IPS-15b (cell line): ENCODE measurements around the gene PPP1R17.

ENCODE experiments used
- H3K27me3 ChIP-seq: one replicate; pipeline ENCODE4 v1.6.1; 2013; ENCODE audit warnings: low read length; ENCODE audit not compliant: control insufficient read depth, insufficient read depth
- H3K36me3 ChIP-seq: one replicate; pipeline ENCODE4 v1.6.1; 2013; ENCODE audit warnings: low read length; ENCODE audit not compliant: control insufficient read depth, insufficient read depth
- H3K4me1 ChIP-seq: one replicate; pipeline ENCODE4 v1.6.1; 2013; ENCODE audit warnings: mild to moderate bottlenecking, low read length; ENCODE audit not compliant: control insufficient read depth, insufficient read depth
- H3K4me3 ChIP-seq: one replicate; pipeline ENCODE4 v1.5.1; 2013; ENCODE audit warnings: low read depth, low read length
- H3K9ac ChIP-seq: one replicate; pipeline ENCODE4 v1.6.1; 2013; ENCODE audit warnings: low read depth, mild to moderate bottlenecking, low read length
- H3K9me3 ChIP-seq: one replicate; pipeline ENCODE4 v1.6.1; 2013; ENCODE audit warnings: mild to moderate bottlenecking, low read length; ENCODE audit not compliant: control insufficient read depth, insufficient read depth

Gene PPP1R17

DNA sequence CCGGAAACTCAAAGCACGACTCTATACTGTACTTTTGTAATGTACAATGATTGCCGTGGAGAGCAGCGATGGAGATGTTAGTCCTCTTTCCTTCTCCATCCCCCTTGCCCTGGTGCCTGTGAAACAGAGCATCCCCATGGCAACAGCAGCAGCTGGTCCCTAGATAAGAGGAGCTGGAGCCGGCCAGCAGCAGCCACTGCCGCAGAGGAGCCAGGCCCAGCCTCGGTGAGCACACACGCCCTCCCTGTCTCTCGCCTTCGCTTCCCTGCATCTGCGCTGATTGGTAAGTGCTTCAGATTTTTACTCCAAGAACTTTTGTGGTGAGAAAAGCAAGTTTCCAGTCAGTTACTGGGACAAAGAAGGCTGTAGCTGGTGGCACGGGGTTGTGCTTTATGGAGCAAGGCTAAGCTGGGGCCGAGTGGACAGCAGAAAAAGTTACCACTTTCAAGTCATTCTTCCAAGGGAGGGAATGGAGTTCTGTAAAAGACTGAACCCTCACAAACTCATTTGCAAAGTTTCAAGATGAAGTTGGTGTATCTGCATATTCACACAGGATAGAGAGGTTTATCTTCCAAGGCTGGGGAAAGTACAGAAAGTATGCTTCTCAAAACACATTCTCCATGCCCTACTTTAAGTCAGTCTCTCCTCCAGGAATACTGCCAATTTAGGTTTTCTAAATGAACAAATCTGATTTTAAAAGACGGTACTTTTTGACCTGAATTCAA is at the start of gene PPP1R17:
TSS of gene PPP1R17 (plus strand) at position 192 of the 725 bp plus-strand sequence. CDS start 5,227 bp downstream, outside the sequence.
- no peaks in the 10 kb centered on the region for H3K27me3 ChIP-seq

DNA sequence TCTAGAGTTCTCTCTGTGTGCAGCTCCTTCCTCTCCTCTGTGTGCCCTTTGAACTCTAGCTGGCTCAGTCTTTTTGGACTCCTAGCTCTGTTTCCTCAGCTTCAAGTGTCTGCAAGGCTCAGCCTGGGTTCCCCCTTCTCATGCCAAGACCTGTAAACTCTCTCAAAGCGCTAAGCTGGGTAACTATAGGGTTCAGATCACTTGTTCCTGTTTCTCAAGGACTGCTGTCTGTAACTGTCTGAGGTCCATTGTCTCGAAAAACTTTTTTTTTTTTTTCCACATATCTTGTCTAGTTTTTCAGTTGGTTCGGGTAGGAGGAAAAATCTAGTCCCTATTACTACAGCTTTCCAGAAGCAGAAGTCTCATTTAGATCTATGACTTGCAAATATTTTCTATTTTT is 46.6 kb upstream of the PPP1R17 start:
- no peaks in the 10 kb centered on the region for H3K36me3 ChIP-seq
- no peak overlapping the region for H3K9ac ChIP-seq
- H3K4me1 ChIP-seq = no peaks in the 10 kb centered on the region
- no peak overlapping the region for H3K4me3 ChIP-seq
- H3K9me3 ChIP-seq = no peaks in the 10 kb centered on the region
- no peaks in the 10 kb centered on the region for H3K27me3 ChIP-seq

More for the DNA sequence above, at the start of gene PPP1R17:
- Histone ChIP-seq H3K9me3 (no peaks in the 10 kb centered on the region), H3K4me3 (peak within 1 kb of the TSS; percentile 3), H3K36me3 (no peaks in the 10 kb centered on the region), H3K4me1 (peaks cover 28% of the 10 kb centered on the region), H3K9ac (no peak within 1 kb of the TSS)

DNA sequence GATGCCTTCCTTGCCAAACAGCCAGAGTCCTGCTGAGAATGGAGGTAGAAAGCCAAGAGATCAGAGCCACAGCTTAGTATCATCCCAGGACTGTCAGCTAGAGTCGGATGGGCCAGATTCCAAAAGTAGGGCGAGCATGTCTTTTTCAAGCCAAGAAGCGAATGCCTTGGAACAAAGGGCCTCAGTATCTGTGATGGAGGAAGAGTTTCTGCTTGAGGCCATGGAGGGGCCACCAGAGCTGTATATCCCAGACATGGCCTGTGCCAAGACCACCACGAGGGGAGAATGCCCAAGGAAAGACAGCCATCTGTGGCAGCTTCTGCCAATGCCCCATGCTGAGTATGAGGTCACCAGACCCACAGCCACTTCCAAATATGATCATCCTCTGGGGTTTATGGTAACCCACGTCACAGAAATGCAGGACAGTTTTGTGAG is 44.3 kb upstream of the PPP1R17 start:
- Histone ChIP-seq H3K27me3 (no peaks in the 10 kb centered on the region), H3K4me3 (no peak overlapping the region), H3K9ac (no peak overlapping the region), H3K36me3 (no peaks in the 10 kb centered on the region), H3K4me1 (peaks cover 9% of the 10 kb centered on the region), H3K9me3 (no peaks in the 10 kb centered on the region)

DNA sequence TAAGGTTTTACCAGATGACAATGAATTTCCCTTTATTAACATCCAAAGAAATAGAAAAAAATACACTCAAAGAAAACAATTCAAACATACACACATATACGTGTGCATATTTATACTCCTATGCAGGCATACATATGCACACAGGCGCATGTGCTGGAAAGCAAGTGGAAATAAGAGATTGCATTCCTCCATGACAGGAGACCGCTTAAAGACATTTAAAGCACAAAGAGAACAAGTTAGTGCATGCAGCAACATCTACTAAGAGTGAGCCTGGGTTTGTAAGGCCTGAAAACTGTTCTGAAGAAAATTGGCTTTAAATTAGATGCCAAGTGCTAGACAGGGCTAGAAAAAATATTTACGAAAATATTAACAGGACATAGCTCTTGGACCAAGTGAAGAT is 40.1 kb upstream of the PPP1R17 start:
- Histone ChIP-seq H3K9me3 (no peaks in the 10 kb centered on the region), H3K4me3 (no peak overlapping the region), H3K27me3 (no peaks in the 10 kb centered on the region), H3K9ac (no peak overlapping the region), H3K4me1 (peaks cover 27% of the 10 kb centered on the region), H3K36me3 (no peaks in the 10 kb centered on the region)

DNA sequence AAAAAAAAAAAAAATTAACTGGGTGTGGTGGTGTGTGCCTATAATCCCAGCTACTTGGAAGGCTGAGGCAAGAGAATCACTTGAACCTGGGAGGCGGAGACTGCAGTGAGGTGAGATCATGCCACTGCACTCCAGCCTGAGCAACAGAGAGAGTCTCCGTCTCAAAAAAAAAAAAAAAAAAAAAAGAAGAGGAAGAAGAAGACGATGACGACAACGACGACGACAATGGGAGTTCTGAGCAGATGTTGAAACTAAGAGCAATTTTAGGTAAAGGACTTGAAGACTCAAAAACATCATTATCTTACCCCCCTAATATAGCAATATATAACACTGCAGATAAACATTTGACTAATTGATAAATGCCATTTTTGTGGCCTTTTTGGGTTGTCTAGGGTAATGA is 39.5 kb upstream of the PPP1R17 start:
- Histone ChIP-seq H3K4me3 (no peak overlapping the region), H3K4me1 (peaks cover 27% of the 10 kb centered on the region), H3K9ac (no peak overlapping the region), H3K36me3 (no peaks in the 10 kb centered on the region), H3K9me3 (no peaks in the 10 kb centered on the region), H3K27me3 (no peaks in the 10 kb centered on the region)

DNA sequence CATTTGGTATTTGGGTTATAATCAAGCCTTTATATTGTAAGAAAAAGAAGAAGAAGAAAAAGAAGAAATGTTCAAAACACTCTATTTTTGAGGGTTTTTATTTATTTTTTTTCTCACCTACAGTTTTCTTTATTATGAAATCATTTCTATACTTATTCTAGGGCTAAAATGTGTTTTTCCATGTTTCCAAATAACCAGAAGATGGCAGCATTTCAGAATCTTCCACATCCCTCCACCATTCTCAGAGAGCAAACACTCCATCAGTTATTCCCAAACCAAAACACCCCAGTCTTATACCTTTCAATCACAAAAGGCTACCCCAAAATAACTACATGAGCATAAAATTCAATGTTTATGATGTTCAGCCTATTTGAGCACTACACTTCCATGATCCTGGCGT is 38.7 kb upstream of the PPP1R17 start:
- Histone ChIP-seq H3K36me3 (no peaks in the 10 kb centered on the region), H3K27me3 (no peaks in the 10 kb centered on the region), H3K9ac (no peak overlapping the region), H3K4me1 (peaks cover 27% of the 10 kb centered on the region), H3K4me3 (no peak overlapping the region), H3K9me3 (no peaks in the 10 kb centered on the region)

DNA sequence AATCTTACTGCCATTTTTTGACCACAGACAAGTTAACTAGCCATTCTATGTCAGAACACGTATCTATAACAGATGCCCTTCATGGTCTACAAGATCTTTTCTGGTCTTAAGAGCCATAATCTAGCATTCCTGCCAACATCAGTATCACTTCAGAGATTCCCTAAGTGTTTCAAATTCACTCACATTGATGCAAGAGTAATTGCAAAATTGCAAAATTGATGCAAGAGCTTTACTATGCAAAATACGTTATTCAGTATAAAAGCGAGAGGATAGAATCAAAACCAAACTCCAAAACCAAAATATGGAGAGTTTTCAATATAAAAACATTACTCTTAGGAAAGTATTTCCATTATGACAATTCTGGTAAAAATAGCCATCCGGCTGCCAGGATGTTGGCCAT is 38.1 kb upstream of the PPP1R17 start:
- Histone ChIP-seq H3K4me3 (no peak overlapping the region), H3K4me1 (peaks cover 27% of the 10 kb centered on the region), H3K27me3 (no peaks in the 10 kb centered on the region), H3K9me3 (no peaks in the 10 kb centered on the region), H3K36me3 (no peaks in the 10 kb centered on the region), H3K9ac (no peak overlapping the region)

DNA sequence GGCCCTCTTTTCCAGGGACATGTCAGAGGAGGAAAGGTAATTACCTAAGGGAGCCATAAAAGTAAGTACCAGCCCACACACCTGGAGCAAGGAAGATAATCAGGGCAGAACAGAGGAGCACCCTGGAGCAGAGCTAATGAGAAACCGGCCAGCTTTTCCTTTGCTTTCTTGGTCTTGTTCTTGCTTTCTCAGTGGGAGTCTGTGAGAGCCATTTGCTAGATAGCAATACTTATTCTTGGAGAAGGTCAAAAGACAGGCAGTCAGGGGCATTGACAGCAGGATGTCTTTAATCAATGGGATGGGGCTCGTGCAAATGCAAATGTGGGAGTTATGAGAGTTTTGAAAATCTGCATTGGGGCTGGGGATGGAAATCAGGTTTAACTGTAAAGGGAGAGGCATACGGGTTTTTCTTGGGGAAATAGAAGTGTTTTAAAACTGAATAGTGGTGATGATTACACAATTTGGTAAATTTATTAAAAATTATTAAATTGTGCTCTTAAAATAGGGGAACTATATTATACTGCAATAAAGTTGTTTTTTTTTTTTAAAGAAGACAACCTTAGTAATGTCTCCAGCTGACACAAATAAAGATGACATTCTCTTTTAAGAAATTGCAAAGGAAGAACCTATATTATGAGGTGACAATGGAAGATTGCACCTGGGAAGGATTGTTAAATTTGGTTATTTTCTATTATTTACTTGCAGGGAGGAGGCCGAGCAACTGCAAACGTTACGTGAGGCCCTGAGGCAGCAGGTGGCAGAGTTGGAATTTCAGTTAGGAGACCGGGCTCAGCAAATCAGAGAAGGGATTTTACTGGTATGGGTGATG is 35.6 kb upstream of the PPP1R17 start:
- H3K36me3 ChIP-seq = no peaks in the 10 kb centered on the region
- no peaks in the 10 kb centered on the region for H3K27me3 ChIP-seq
- H3K9me3 ChIP-seq = no peaks in the 10 kb centered on the region
- H3K9ac ChIP-seq = no peak overlapping the region
- H3K4me1 ChIP-seq = peaks cover 22% of the 10 kb centered on the region
- H3K4me3 ChIP-seq = no peak overlapping the region

DNA sequence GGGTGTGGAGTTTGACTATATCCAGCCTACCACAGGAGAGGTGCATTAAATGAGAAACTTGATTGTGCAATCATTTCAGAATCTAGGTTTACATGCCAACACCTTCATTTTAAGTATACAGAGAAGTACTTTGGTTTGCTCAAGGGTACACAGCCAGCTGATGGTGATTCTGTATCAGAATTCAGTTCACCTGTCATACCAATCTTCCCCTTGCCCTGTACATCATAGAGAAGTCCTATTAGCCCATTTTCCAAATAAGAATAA is 35.0 kb upstream of the PPP1R17 start:
- no peaks in the 10 kb centered on the region for H3K27me3 ChIP-seq
- no peak overlapping the region for H3K4me3 ChIP-seq
- H3K9me3 ChIP-seq = no peaks in the 10 kb centered on the region
- no peak overlapping the region for H3K9ac ChIP-seq
- H3K4me1 ChIP-seq = peaks cover 18% of the 10 kb centered on the region
- no peaks in the 10 kb centered on the region for H3K36me3 ChIP-seq

DNA sequence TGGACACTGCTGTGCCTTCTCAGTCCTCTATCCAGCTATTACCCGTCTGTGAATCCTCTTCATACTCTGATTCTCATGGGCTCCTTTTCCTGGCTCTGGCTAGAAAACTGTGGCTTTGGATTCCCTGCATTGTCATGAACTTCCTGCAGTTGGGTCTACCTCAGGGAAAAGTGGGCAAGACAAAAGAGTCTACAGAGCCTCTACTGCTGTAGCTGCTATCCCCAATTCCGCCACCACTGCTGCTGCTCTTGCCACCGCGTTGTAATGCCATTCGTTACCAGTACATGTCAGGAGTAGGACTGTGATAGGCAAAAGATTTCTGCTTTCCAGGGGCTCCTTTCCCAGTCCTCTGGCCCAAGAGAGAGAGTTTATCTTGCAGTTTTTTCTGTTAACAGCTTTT is 23.9 kb upstream of the PPP1R17 start:
- H3K4me1 ChIP-seq = peaks cover 6% of the 10 kb centered on the region
- no peak overlapping the region for H3K4me3 ChIP-seq
- no peaks in the 10 kb centered on the region for H3K36me3 ChIP-seq
- no peak overlapping the region for H3K9ac ChIP-seq
- H3K9me3 ChIP-seq = no peaks in the 10 kb centered on the region
- H3K27me3 ChIP-seq = no peaks in the 10 kb centered on the region

DNA sequence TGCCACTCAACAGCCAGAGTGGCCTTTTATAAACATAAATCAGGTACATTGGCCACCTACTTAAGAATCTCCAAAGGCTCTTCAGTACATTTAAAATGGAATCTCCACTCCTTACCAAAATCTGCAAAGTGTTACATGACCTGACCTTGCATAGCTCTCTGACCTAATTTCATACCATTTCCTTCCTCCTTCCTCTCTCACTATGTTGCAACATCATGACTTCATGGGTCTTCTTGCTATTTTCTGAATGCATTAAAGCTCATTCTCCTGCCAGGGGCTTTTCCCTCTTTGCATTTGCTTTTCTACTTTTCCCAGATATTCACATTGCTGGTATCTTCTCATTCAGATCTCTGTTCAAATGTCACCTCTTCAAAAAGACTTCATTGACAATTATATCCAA is 22.1 kb upstream of the PPP1R17 start:
- Histone ChIP-seq H3K4me1 (peaks cover 6% of the 10 kb centered on the region), H3K4me3 (no peak overlapping the region), H3K9ac (no peak overlapping the region), H3K36me3 (no peaks in the 10 kb centered on the region), H3K9me3 (no peaks in the 10 kb centered on the region), H3K27me3 (no peaks in the 10 kb centered on the region)

DNA sequence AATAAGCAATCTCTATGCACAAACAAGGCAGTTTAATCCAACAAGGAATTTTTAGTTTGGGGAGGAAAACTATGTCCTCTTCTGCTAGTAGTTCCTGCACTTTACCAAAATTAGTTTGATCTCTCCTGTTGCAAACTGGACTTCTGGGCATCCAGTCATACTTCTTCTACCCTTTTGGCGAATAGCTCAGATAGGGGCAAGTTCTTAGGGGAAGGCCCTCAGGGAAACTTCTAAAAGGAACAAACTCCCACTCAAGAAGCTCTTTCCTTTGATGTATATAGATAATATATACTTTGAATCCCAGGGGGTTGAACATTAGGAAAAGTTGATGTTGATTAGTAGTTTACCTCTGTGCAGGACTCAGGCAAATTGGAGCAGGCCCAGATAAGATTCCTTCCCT is 21.5 kb upstream of the PPP1R17 start:
- Histone ChIP-seq H3K4me3 (no peak overlapping the region), H3K36me3 (no peaks in the 10 kb centered on the region), H3K9me3 (no peaks in the 10 kb centered on the region), H3K9ac (no peak overlapping the region), H3K4me1 (peaks cover 6% of the 10 kb centered on the region), H3K27me3 (no peaks in the 10 kb centered on the region)
